Pancreas (tissue), 10 donors: ENCODE measurements around the gene IRF2BPL. TPM values are rescaled to one million over a fixed set of nuclear protein-coding genes. Genes with fewer than 3 reads are reported as not detected.

Experiments
- ATAC-seq, 4 donors: fragments of 200-7000 bp; cut with Tn5 transposase; one replicate each; pipeline versions ENCODE4 v1.8.0 to v1.9.1; 2020; ENCODE audit warnings: mild to moderate bottlenecking in 4 of 4, moderate library complexity in 4 of 4
- DNase-seq, 6 donors: peaks; one replicate each; pipeline ENCODE4 v3.0.0-alpha.2; 2020
- FAIRE-seq: peaks from 2 replicates; lab custom pipeline; 2012; peaks lifted over from hg19 to GRCh38; lab: Jason Lieb, UNC
- H3K27ac ChIP-seq, 4 donors: fragments of 200-600 bp; sonication (generic); 1 replicate in 3 of 4; 2 replicates in 1 of 4; pipeline versions ENCODE4 v1.5.0 to v1.8.0; 2020
- H3K27me3 ChIP-seq, 4 donors: fragments of 200-600 bp; one replicate each; pipeline ENCODE4 v1.8.0; 2021
- H3K36me3 ChIP-seq, 3 donors: fragments of 200-600 bp; sonication (generic) in 1 of 3; one replicate each; pipeline versions ENCODE4 v1.5.0 to v1.8.0; 2020 to 2021
- H3K4me1 ChIP-seq, 3 donors: fragments of 200-600 bp; one replicate each; pipeline ENCODE4 v1.8.0; 2021
- H3K4me3 ChIP-seq, 4 donors: fragments of 200-600 bp; sonication (generic) in 2 of 4; one replicate each; pipeline versions ENCODE4 v1.5.0 to v1.8.0; 2020 to 2021
- H3K9me3 ChIP-seq, 4 donors: fragments of 200-600 bp; one replicate each; pipeline ENCODE4 v1.8.0; 2021
- WGBS, 2 donors: extraction: QIAGEN DNeasy Blood & Tissue Kit; methylation state at CpG; one replicate each; pipeline ENCODE4 v1.1.7; 2013; 5-methylcytosine and 5-hydroxymethylcytosine counted together
- intact Hi-C, 3 donors: fragments of 100-400 bp; cut with DNase I; formaldehyde crosslinking; loops; one replicate each; pipeline versions ENCODE4 v1.11.1 to v1.14.2; 2022
- polyA plus RNA-seq, 2 donors: library from polyadenylated mRNA; stranded (reverse); fragments of 200-250 nt; gene quantifications; one replicate each; pipeline ENCODE4 v1.2.3, GENCODE V29; 2013
- total RNA-seq, 6 donors: library from RNA; stranded (reverse); fragmentation: NEBNext Ultra II Directional in 4 of 6; extraction: Animal tissue kit (Norgen Biotek cat#: 25700) in 4 of 6; gene quantifications; one replicate each; pipeline versions ENCODE4 v1.2.1 to v1.2.4, GENCODE V29; 2021 to 2023
- TF ChIP-seq, protein P1 (sequence below), 4 donors: fragments of 200-600 bp; sonication (generic) in 3 of 4; IDR thresholded peaks; one replicate each; pipeline versions ENCODE4 v1.5.0 to v1.8.0; 2021; ENCODE audit warnings: antibody characterized with exemption in 4 of 4
- donor health status: healthy with polysubstance abuse.
- donor health status: DM: no; HTN: no; CAD: no; lungs with moderate emphysema.
- donor health status: DM: no; HTN: no; CAD: no.
- donor health status: control.
- donor health status: control.
- donor health status: Bipolar disorder and iron deficiency.
- donor health status: DM: yes; HTN: yes; CAD: no.
- donor health status: DM: no; HTN: no; CAD: no.
- donor health status: DM: no; HTN: no; CAD: no.
- donor health status: DM: yes; HTN: yes; CAD: no.

Gene IRF2BPL
- total and polyA plus RNA-seq, 8 donors, result 6.2 to 32.2 (median 19.0) TPM

DNA sequence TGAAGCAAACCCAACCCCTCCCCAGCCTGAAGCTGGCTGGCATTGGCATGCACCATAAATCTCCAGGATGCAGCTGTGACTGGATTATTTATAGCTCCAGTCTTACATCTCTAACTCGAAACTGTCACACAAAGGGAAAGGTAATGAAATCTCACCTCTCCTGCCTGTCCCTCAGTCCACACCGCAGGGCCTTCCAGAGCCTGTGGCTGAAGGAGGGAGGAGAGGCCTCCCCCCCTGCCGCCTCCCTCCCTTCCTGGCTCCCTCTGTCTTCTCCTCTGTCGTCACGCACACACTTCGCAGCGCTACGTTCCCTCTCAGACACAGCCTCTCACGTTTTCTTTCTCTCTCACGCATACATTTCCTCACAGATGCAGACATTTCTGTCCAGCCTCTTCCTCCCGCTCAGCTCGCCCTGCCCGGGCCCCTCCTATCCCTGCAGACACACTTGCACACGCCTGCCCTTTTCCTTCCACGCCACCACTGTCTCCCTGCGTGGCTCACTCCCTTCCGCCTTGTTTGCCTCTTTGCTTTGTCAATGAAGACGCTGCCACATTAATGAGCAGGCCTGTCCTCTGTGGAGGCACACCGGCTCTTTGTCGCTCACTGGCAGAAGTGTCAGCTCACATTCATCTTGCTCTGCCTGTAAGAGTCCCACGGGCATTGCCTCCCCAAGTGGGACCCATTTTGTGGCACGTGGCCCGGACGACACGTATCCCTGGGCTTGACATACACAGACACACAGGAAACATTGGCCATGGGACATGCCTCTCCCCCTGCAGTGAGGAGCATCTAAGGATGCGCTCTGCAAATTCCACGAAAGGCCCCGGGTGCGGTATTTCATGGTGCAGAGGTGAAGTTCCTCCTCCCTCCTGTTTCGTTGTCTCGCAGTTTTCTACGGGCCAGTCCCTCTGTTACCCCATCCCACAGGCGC is 27.9 kb downstream of the IRF2BPL start:
- ATAC-seq (peak in 1 of 4 donors; percentile 31), DNase-seq (peak in 1 of 6 donors; percentile 10)
- H3K4me3 ChIP-seq, result no peak overlapping the region

DNA sequence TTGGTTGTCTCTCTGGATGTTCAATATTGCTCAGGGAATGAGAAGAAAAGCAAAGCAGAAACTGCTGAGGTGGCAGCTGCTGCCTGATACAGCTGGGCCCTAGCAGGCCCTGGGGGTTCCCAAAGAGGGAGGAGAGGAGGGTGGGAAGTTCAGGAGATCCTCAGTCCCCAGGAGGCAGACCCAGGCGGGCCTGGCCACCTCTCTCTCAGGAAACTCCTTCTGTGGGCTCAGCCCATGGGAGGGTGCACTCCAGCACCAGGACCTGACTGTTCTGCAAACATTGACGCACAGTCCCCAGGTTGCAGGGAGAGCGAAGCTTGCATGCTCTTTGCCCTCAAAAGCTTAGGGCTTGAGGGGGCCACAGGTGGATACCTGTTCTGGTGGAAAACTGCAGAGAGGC is 29.6 kb downstream of the IRF2BPL start:
- ATAC-seq (peak in 1 of 4 donors; percentile 22), FAIRE-seq (no peak), DNase-seq (no peak)
- TF ChIP-seq, protein P1, sequence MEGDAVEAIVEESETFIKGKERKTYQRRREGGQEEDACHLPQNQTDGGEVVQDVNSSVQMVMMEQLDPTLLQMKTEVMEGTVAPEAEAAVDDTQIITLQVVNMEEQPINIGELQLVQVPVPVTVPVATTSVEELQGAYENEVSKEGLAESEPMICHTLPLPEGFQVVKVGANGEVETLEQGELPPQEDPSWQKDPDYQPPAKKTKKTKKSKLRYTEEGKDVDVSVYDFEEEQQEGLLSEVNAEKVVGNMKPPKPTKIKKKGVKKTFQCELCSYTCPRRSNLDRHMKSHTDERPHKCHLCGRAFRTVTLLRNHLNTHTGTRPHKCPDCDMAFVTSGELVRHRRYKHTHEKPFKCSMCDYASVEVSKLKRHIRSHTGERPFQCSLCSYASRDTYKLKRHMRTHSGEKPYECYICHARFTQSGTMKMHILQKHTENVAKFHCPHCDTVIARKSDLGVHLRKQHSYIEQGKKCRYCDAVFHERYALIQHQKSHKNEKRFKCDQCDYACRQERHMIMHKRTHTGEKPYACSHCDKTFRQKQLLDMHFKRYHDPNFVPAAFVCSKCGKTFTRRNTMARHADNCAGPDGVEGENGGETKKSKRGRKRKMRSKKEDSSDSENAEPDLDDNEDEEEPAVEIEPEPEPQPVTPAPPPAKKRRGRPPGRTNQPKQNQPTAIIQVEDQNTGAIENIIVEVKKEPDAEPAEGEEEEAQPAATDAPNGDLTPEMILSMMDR (IDR thresholded peaks at IDR 0.05), result no peak
- WGBS, 2 donors, result 81 to 87% methylated on average over 3 of the region's 3 CpGs
- Histone ChIP-seq H3K27me3 (no peaks in the 10 kb centered on the region), H3K36me3 (no peaks in the 10 kb centered on the region), H3K27ac (no peak overlapping the region), H3K9me3 (no peaks in the 10 kb centered on the region), H3K4me3 (no peak overlapping the region), H3K4me1 (peaks cover 21 to 25% (median 24%) of the 10 kb centered on the region in 3 donors)
- intact Hi-C loops, result no loop called here

More for the DNA sequence above, 27.9 kb downstream of the IRF2BPL start:
- Histone ChIP-seq H3K36me3 (no peaks in the 10 kb centered on the region), H3K9me3 (no peaks in the 10 kb centered on the region), H3K4me1 (peaks cover 38 to 40% (median 38%) of the 10 kb centered on the region in 3 donors), H3K27ac (peak overlapping the region in 1 of 4 donors; percentile 33), H3K27me3 (no peaks in the 10 kb centered on the region)
- 78 to 82% methylated on average over 33 of the region's 33 CpGs for WGBS, 2 donors
- intact Hi-C loops, result no loop called here
- TF ChIP-seq, protein P1 (IDR thresholded peaks at IDR 0.05), result no peak
- no peak for FAIRE-seq

DNA sequence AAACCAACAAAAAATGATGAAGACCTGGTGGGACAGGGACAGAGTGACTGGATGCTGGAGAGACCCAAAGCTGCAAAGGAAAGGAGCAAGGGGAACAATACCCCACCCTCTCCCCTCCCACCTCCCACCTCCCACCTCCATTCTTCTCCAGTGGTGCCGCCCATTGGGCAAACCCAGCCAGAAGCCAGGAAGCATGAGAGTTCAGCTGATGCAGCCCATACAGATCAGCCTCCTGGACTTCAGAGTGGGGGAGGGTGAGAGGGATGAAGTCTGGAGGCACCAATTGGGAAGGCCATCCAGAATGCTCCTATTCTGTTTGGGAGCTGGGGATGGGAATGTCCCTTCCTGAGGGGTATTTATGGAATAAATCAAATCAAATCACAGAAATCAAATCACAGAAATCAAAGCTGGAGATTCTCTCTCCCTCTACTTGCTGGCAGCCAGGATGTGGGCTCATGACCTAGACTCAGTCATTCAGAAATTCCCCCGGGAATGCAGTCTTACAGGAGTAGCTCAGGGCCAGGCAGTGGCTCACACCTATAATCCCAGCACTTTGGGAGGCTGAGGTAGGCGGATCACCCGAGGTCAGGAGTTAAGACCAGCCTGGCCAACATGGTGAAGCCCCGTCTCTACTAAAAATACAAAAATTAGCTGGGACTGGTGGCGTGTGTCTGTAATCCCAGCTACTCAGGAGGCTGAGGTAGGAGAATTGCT is 31.1 kb downstream of the IRF2BPL start:
- WGBS, 2 donors, result 87 to 93% methylated on average over 6 of the region's 6 CpGs
- ATAC-seq (no peak), FAIRE-seq (no peak), DNase-seq (no peak)
- Histone ChIP-seq H3K27ac (peak overlapping the region in 2 of 4 donors; percentile 31 to 46), H3K4me3 (no peak overlapping the region), H3K4me1 (peaks cover 13 to 16% (median 13%) of the 10 kb centered on the region in 3 donors), H3K36me3 (no peaks in the 10 kb centered on the region), H3K9me3 (no peaks in the 10 kb centered on the region), H3K27me3 (no peaks in the 10 kb centered on the region)
- intact Hi-C loops, result no loop called here
- TF ChIP-seq, protein P1 (IDR thresholded peaks at IDR 0.05), result no peak

DNA sequence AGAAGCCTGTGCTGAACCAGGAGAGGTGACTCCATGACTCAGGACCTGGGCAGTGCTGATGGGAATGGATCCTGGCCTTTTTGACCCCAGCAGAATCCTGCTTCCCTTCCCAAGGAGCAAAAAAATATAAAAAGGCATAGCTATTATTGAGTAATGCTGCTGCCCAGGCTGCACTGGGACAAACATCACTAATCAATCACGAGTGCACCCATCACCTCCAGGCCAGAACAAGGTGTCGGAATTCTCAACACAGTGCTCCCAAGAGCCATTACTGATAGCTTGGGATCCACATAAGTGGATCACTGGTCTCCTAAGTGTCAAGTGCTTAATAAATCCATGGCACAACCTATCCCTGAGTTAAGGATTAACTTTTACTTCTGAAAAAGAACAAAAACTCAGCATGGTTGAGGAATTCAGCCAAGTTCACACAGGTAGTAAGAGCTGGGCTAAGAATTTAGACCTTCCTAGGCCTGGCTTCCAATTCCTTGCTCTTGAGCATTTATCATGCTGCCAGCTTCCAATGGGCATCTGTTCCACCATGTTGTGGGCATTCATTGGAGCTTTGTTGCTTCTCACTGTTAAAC is 31.9 kb downstream of the IRF2BPL start:
- H3K9me3 ChIP-seq, result no peaks in the 10 kb centered on the region
- intact Hi-C loops, result no loop called here
- no peak for FAIRE-seq
- H3K27me3 ChIP-seq, result no peaks in the 10 kb centered on the region
- peaks cover 13 to 16% (median 13%) of the 10 kb centered on the region in 3 donors for H3K4me1 ChIP-seq
- WGBS, 2 donors, result 57 to 60% methylated on average over 2 of the region's 2 CpGs
- H3K4me3 ChIP-seq, result no peak overlapping the region
- no peak for DNase-seq
- H3K27ac ChIP-seq, result peak overlapping the region in 2 of 4 donors; percentile 31 to 46
- H3K36me3 ChIP-seq, result no peaks in the 10 kb centered on the region
- TF ChIP-seq, protein P1 (IDR thresholded peaks at IDR 0.05), result no peak
- ATAC-seq, result peak in 3 of 4 donors; percentile 22 to 60 (median 34)
